NOMO-1 treated with DMSO at 0.1 percent for 48 hours (cell line): ENCODE measurements around the gene CCDC15.
"Not testable (repeated sequence)": the region's sequence is repeated elsewhere in the genome, so short reads cannot be mapped to it uniquely, and the experiment has no call there.

Experiments used
- DNase-seq: peaks from one replicate; lab custom pipeline; 2025; ENCODE audit not compliant: unreplicated experiment; lab: John Stamatoyannopoulos, UW

CCDC15 gene

GRCh38 chr11:124942466-124943253 is 11.3 kb upstream of the CCDC15 start:
- DNase-seq: no peak

DNA sequence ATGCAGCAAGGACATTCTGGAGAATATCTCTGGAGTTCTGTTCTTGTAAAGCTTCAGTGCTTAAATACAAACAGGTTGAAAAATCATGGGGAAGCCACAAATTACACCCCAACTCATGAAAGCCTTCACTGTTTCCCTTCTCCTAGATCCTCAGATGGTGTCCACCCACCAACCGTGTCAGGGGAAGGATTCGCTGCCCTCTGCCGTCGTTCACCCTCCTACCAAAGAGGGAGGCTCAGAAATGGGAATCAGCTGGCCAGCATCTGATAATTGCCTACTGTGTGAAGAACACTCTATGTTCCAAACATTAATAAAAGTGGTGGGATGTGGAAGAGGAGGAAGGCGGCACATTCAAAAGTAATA is 10.8 kb upstream of the CCDC15 start:
- DNase-seq: no peak

DNA sequence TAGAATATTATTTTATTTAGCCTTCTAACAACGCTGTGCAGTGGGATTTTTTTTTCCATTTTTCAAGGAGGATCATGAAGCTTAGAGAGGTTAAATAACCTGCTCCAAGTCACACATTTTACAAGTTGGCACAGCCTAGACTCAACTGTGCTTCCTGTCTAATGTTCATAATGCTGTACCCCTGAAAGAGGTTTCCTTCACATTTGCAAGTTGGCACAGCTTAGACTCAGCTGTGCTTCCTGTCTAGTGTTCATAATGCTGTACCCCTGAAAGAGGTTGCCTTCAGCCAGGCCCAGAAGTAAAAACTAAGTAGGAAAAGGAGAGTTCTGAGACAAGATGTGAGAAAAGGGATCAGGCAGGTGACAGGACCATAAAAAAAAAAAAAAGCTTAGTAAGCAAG is 10.3 kb upstream of the CCDC15 start:
- DNase-seq: no peak

DNA sequence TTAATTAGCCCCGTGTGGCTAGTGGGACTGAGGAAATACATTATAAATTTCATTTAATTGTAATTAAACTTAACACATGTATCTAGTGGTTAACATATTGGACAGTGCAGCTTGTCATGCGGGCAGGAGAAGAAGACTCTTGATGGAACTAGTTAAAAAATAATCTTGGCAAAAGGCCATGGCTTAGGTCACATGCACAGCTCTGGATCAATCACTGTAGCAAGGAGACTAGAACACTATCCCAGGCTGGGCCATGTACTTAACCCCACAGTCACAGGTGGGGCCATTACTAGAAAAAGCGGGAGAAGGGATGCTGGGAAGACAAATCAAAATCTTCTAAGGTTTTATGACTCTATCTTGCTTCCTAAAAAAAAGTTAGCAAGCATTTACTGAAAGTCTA is 9.4 kb upstream of the CCDC15 start:
- DNase-seq: no peak

DNA sequence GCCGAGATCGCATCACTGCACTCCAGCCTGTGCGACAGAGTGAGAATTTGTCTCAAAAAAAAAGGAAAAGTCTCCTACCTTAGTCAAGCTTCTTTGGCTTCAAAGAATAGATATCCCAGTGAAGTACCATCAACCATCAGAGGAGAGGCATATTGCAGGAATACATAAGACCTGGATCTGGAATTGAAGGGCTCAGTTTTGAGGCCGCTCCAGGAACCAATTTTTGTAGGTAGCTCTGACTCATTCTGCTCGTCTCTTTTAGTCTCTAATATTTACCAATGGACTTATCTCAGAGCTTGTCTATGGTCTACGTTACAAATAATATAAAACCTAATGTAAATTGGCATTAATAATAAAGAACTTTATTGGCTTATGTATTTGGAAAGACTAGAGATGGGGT is 8.2 kb upstream of the CCDC15 start:
- DNase-seq: no peak

GRCh38 chr11:124946735-124947141 is 7.3 kb upstream of the CCDC15 start:
- DNase-seq: no peak

- DNase-seq: no peak
These were observed 3.2 kb upstream of the CCDC15 start for GRCh38 chr11:124950601-124951330.

- DNase-seq: no peak
These were observed 2.7 kb upstream of the CCDC15 start for GRCh38 chr11:124951341-124951740.

GRCh38 chr11:124954590-124954955 is 571 bp downstream of the CCDC15 start:
- no peak for DNase-seq

DNA sequence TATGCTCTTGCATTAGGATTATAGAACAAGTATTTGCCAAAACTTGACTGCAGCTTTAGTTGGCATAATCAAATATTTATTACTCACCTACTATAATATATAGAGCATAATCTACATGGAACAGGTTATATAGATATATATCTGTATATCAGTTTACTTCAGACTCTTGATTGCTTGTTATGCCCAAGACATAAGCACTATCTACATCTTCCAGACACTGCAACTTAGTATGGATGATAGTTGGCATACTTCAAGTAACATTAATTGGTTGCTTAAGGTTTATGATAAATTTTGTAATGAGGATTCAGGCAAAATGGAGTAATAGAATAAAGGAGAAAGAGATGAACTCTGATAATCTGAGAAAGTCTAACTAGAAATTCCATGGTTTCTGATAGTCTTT is 1.0 kb downstream of the CCDC15 start:
- no peak for DNase-seq

DNA sequence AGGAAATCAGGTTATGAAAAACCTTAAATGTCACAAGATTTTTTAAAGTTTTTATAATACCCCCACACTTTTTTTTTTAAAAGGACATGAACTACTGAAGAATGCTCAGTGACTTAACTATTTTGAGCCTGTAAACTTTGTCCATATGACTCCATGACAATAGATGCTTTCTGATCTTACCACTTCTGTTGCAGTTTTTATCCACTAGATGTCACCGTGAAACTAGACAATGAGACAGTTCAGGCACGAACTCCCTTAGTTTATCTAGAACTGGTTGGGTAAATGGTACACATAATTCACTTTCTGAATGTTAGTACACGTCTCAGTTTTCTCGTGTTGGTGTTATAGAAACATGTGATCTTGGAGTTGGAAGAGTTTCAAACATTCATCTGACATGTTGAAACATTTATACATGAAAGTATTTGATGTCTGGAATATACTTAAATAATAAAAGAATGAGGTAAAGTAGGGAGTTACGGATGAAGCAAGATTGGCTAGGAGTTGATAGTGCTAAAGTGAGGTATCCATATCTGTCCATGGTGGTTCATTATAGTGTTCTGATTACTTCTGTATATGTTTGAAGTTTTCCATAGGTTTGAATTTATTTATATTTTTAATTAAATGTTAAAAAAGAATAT is 8.1 kb downstream of the CCDC15 start:
- DNase-seq: peak; percentile 79

GRCh38 chr11:124968197-124968596 is 14.2 kb downstream of the CCDC15 start:
- DNase-seq: not testable (repeated sequence)

- DNase-seq: peak; percentile 86
These were observed 16.9 kb downstream of the CCDC15 start for GRCh38 chr11:124970925-124971324.

DNA sequence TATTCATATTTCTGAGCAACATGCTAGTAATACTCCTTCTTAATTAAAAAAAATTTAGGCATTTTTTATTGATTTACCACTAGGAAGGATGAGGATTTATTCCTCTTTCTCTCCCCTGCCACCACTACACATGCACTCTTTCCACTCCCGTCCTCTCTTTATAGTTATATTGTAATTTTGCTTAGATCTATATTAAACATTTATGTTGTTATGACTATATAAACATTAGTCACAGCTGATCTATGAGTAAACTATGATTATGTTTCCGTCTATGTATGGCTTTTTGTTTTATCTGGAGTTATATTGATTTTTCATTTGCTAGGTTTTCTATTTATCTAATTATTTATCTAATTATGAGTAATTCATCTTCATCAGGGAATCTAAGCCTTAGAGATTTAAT is 17.8 kb downstream of the CCDC15 start:
- no peak for DNase-seq

DNA sequence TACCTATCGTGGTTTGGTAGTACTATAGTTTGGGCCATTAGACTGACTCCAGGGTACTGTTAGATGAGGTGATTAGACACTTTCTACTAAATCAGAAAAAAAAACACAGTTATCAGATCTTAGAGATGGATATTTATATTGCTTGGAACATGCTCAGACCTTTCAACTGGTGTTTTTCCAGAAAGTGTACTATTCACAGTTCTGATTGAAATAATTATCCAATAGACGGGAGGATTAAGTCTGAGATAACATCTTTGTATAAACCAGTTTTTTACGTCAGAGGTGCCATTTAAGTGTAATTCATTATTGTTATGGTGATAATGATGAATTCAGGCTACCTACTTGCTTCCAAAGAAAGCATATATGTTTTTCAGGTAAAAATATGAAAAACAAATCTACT is 22.5 kb downstream of the CCDC15 start:
- DNase-seq: no peak

- DNase-seq: no peak
These were observed 23.0 kb downstream of the CCDC15 start for GRCh38 chr11:124977006-124977405.

GRCh38 chr11:124978316-124978715 is 24.3 kb downstream of the CCDC15 start:
- DNase-seq: no peak

GRCh38 chr11:124982043-124982442 is 28.0 kb downstream of the CCDC15 start:
- DNase-seq: no peak

DNA sequence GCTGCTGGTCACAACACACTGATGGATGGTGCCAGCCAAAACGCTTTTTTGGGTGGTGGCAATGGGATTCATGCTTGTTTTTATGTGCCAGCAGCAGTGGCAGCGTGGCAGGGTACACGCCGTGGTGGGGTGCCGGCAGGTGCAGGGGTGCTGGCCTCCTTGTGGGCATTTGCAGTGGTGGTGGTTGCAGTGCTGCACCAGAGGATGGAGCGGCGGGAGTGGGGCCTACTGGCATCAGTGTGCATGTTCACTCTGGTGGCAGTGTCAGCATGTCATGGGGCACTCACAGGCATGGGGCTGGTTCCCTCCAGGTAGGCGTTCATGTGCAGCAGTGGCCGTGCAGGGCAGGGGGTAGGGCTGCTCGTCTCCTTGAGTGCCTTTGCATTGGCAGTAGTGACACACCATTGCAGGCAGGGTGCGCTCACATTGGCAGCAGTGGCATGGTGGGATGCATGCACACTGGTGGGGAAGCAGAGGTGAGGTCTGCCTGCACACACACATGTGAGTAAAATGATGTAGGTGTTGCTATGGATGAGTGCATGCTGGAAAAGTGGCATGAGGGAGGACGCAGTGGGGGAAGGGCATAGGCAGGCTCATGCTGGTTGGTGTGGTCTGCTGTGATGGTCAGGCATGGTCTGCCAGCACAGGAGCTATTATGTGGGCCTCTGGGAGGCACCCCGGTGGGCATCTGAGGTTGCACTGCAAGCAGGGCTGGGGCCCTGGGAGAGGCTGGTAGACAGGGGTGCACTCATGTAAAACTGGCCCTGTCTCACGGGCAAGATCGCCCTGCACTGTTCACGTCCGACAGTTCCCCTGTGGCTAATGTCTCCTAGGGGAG is 29.9 kb downstream of the CCDC15 start:
- DNase-seq: no peak

- no peak for DNase-seq
These were observed 30.5 kb downstream of the CCDC15 start for GRCh38 chr11:124984512-124984854.

DNA sequence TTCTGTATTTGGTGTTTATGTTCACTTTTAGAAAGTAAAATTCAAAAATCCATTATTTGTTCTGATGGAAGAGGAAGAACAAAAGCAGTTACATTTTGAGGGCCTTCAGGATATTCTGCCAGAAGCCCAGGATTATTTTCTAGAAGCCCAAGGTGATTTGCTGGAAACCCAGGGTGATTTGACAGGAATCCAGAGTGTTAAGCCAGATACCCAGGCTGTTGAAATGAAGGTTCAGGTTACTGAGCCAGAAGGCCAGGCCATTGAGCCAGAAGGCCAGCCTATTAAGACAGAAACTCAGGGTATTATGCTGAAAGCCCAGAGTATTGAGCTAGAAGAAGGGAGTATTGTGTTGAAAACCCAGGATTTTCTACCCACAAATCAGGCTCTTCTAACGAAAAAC is 33.1 kb downstream of the CCDC15 start:
- no peak for DNase-seq
